ENCODE data around the gene TOLLIP.

The TOLLIP gene

GRCh38 chr11:1231396-1232020 is 77.9 kb downstream of the TOLLIP start:
- TF ChIP-seq CTCF (IDR thresholded peaks at IDR 0.05; ENCODE audit: low read depth, low read length) (no peak), MYC (IDR thresholded peaks at IDR 0.05; ENCODE audit: low read depth, low read length) (no peak), MAX (IDR thresholded peaks at IDR 0.05; ENCODE audit: low read depth, low read length) (no peak)
- no peak for DNase-seq (ENCODE audit: low read depth)

DNA sequence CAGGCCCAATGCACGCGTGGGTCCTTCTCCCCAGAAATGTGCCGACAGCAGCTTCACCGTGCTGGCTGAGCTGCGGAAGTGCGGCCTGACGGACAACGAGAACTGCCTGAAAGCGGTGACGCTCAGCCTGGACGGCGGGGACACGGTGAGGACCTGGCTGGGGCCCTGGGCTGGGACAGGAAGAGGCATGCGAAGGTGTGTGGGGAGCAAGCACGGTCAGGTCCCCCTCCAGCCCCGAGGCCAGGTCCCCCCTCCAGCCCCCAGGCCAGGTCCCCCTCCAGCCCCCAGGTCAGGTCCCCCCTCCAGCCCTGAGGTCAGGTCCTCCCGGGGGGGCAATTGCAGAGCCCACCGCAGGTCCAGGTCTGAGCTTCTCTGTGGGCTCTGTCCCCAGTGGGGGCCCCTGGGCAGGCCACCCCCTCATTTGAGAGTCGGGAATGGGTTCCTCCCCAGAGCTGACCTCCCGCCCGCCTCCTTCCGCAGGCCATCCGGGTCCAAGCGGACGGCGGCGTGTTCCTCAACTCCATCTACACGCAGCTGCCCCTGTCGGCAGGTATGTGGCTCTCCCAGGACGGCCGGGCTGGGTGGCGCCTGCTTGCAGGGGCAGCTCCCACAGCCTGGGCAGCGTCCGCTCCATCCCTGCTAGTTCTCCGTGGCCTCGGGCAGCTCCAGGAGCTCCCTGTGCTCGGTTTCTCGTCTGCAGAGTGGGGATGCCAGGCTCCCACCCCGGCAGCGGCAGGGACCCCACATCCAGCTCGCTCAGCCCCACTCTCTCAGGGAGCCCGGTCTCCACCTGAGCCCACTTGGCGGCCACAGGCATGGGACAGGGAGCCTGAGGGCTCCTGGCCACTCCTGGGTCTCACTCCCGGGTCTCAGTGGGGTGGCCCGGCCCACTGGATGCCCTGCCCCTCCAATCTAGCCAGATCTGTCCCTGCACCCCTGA is 78.7 kb downstream of the TOLLIP start:
- TF ChIP-seq CTCF (IDR thresholded peaks at IDR 0.05; ENCODE audit: low read depth, low read length) (no peak), MYC (IDR thresholded peaks at IDR 0.05; ENCODE audit: low read depth, low read length) (no peak), POLR2A (IDR thresholded peaks at IDR 0.05; ENCODE audit: extremely low read depth, insufficient read length) (no peak), MAX (IDR thresholded peaks at IDR 0.05; ENCODE audit: low read depth, low read length) (no peak)
- DNase-seq (ENCODE audit: low read depth): no peak
- no peak overlapping the region for H3K4me3 ChIP-seq (ENCODE audit: low read depth, low read length)

More at GRCh38 chr11:1231396-1232020, 77.9 kb downstream of the TOLLIP start:
- no peak overlapping the region for H3K4me3 ChIP-seq (ENCODE audit: low read depth, low read length)

GRCh38 chr11:1230121-1230455 is 79.3 kb downstream of the TOLLIP start:
- no peak overlapping the region for H3K4me3 ChIP-seq (ENCODE audit: low read depth, low read length)
- DNase-seq (ENCODE audit: low read depth): no peak
- no peak for TF ChIP-seq MYC (IDR thresholded peaks at IDR 0.05; ENCODE audit: low read depth, low read length)
- no peak for TF ChIP-seq POLR2A (IDR thresholded peaks at IDR 0.05; ENCODE audit: extremely low read depth, insufficient read length)
- no peak for TF ChIP-seq MAX (IDR thresholded peaks at IDR 0.05; ENCODE audit: low read depth, low read length)
- no peak for TF ChIP-seq CTCF (IDR thresholded peaks at IDR 0.05; ENCODE audit: low read depth, low read length)

DNA sequence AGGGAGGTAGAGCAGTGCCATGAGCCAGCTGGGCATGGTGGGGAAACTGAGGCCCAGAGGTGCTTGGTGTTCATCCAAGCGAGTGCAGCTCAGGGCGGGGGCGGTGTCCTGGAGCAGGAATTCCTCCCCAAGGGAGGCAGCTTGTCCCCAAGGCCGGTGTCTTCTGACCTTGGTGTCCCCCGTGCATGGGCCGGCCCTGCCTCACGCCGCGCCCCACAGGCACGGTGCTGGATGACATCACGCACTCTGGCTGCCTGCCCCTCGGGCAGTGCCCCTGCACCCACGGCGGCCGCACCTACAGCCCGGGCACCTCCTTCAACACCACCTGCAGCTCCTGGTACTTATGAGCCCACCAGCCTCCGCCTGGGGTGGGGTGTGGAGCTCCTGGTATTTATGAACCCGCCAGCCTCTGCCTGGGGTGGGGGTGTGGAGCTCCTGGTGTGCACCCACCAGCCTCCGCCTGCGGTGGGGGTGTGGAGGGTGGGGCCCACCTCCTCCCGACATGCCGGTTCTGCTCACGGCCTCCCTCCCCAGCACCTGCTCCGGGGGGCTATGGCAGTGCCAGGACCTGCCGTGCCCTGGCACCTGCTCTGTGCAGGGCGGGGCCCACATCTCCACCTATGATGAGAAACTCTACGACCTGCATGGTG is 79.8 kb downstream of the TOLLIP start:
- no peak overlapping the region for H3K4me3 ChIP-seq (ENCODE audit: low read depth, low read length)

More for the DNA sequence above, 79.8 kb downstream of the TOLLIP start:
- DNase-seq (ENCODE audit: low read depth): no peak
- TF ChIP-seq POLR2A (IDR thresholded peaks at IDR 0.05; ENCODE audit: extremely low read depth, insufficient read length): no peak
- TF ChIP-seq MYC (IDR thresholded peaks at IDR 0.05; ENCODE audit: low read depth, low read length): no peak
- no peak for TF ChIP-seq CTCF (IDR thresholded peaks at IDR 0.05; ENCODE audit: low read depth, low read length)
- TF ChIP-seq MAX (IDR thresholded peaks at IDR 0.05; ENCODE audit: low read depth, low read length): no peak
